WTC11 (cell line): ENCODE data around the gene RBM47.

Source experiments
- NFYB ChIP-seq: sonication (generic); formaldehyde crosslinking; conservative IDR thresholded peaks from 2 replicates; pipeline ENCODE4 v1.8.0; 2022; ENCODE audit warnings: low read depth, missing genetic modification reagents
- TF ChIP-seq, protein P1 (sequence below): fragments of 200-600 bp; IDR thresholded peaks from 2 replicates; pipeline ENCODE4 v1.8.0; 2022; ENCODE audit warnings: antibody characterized with exemption
- TF ChIP-seq, protein P2 (sequence below): sonication (generic); formaldehyde crosslinking; IDR thresholded peaks from 2 replicates; pipeline ENCODE4 v1.8.0; 2022; ENCODE audit warnings: mild to moderate bottlenecking, missing genetic modification reagents
- TF ChIP-seq, protein P3 (sequence below): sonication (generic); formaldehyde crosslinking; IDR thresholded peaks from 2 replicates; pipeline ENCODE4 v1.8.1; 2022; ENCODE audit warnings: mild to moderate bottlenecking, missing genetic modification reagents, moderate library complexity, borderline replicate concordance
- TF ChIP-seq, protein P4 (sequence below): sonication (generic); formaldehyde crosslinking; IDR thresholded peaks from 2 replicates; pipeline ENCODE4 v1.8.1; 2022; ENCODE audit warnings: mild to moderate bottlenecking, moderate library complexity, missing genetic modification reagents

DNA sequence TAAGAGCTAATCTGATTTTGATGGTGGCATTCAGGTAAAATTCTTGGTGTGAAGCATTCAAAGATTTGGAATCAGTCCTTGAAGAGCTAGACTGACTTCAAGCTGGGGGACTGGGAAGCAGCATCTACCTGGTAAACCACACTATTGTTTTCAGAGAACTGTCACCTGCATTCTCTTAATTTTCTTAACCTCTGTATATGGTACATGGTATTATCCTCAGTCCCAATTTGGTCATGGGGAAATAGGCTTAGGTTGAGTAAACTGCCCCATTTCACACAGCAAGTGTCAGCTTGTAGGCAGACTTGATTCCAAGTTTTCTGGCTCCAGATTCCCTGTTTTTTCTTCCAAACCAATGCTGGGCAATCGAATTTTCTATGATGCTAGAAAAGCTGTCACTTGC, 190.1 kb downstream of the RBM47 start:
- TF ChIP-seq, protein P1, sequence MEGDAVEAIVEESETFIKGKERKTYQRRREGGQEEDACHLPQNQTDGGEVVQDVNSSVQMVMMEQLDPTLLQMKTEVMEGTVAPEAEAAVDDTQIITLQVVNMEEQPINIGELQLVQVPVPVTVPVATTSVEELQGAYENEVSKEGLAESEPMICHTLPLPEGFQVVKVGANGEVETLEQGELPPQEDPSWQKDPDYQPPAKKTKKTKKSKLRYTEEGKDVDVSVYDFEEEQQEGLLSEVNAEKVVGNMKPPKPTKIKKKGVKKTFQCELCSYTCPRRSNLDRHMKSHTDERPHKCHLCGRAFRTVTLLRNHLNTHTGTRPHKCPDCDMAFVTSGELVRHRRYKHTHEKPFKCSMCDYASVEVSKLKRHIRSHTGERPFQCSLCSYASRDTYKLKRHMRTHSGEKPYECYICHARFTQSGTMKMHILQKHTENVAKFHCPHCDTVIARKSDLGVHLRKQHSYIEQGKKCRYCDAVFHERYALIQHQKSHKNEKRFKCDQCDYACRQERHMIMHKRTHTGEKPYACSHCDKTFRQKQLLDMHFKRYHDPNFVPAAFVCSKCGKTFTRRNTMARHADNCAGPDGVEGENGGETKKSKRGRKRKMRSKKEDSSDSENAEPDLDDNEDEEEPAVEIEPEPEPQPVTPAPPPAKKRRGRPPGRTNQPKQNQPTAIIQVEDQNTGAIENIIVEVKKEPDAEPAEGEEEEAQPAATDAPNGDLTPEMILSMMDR = no peak
- TF ChIP-seq, protein P2, sequence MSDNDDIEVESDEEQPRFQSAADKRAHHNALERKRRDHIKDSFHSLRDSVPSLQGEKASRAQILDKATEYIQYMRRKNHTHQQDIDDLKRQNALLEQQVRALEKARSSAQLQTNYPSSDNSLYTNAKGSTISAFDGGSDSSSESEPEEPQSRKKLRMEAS (CRISPR knock-in tag) = no peak
- TF ChIP-seq, protein P3, sequence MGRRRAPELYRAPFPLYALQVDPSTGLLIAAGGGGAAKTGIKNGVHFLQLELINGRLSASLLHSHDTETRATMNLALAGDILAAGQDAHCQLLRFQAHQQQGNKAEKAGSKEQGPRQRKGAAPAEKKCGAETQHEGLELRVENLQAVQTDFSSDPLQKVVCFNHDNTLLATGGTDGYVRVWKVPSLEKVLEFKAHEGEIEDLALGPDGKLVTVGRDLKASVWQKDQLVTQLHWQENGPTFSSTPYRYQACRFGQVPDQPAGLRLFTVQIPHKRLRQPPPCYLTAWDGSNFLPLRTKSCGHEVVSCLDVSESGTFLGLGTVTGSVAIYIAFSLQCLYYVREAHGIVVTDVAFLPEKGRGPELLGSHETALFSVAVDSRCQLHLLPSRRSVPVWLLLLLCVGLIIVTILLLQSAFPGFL (CRISPR knock-in tag) = no peak
- TF ChIP-seq, protein P4, sequence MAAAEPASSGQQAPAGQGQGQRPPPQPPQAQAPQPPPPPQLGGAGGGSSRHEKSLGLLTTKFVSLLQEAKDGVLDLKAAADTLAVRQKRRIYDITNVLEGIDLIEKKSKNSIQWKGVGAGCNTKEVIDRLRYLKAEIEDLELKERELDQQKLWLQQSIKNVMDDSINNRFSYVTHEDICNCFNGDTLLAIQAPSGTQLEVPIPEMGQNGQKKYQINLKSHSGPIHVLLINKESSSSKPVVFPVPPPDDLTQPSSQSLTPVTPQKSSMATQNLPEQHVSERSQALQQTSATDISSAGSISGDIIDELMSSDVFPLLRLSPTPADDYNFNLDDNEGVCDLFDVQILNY (CRISPR knock-in tag) = no peak
- no peak for TF ChIP-seq NFYB (CRISPR knock-in tag)
